Left lung (tissue), 10 donors: ENCODE data around the gene RHOG. TPM values are rescaled to one million over a fixed set of nuclear protein-coding genes. Genes with fewer than 3 reads are reported as not detected.
A peak's percentile ranks its signal among the peaks of the same experiment; 100 is the strongest.

Experiments
- ATAC-seq: fragments of 200-7000 bp; cut with Tn5 transposase; one replicate; pipeline ENCODE4 v1.9.1; 2020; ENCODE audit warnings: moderate library complexity
- DNase-seq, 4 donors: peaks; one replicate each; pipeline ENCODE4 v3.0.0-alpha.2; 2013 to 2020
- H3K27ac ChIP-seq, 2 donors: fragments of 200-600 bp; sonication (generic) in 1 of 2; one replicate each; pipeline versions ENCODE4 v1.5.0 to v1.8.0; 2020 to 2021
- H3K27me3 ChIP-seq, 2 donors: fragments of 200-600 bp; sonication (generic) in 1 of 2; one replicate each; pipeline versions ENCODE4 v1.5.0 to v1.8.0; 2020 to 2021
- H3K36me3 ChIP-seq, 2 donors: fragments of 200-600 bp; sonication (generic) in 1 of 2; one replicate each; pipeline versions ENCODE4 v1.5.0 to v1.8.0; 2020 to 2021
- H3K4me1 ChIP-seq, 2 donors: fragments of 200-600 bp; one replicate each; pipeline ENCODE4 v1.8.0; 2021
- H3K4me3 ChIP-seq, 2 donors: fragments of 200-600 bp; sonication (generic) in 1 of 2; one replicate each; pipeline versions ENCODE4 v1.5.0 to v1.8.0; 2020 to 2021; ENCODE audit warnings: mild to moderate bottlenecking in 1 of 2
- H3K9me3 ChIP-seq, 2 donors: fragments of 200-600 bp; sonication (generic) in 1 of 2; one replicate each; pipeline versions ENCODE4 v1.5.0 to v1.8.0; 2020 to 2021
- CTCF ChIP-seq, 2 donors: fragments of 200-600 bp; sonication (generic) in 1 of 2; IDR thresholded peaks; one replicate each; pipeline versions ENCODE4 v1.5.0 to v1.8.0; 2021; ENCODE audit warnings: antibody characterized with exemption in 2 of 2
- intact Hi-C, 2 donors: fragments of 100-400 bp; cut with DNase I; formaldehyde crosslinking; loops; one replicate each; pipeline versions ENCODE4 v1.11.2 to v1.14.2; 2022
- polyA plus RNA-seq, 6 donors: library from polyadenylated mRNA; unstranded; fragments of 120-200 nt; gene quantifications; one replicate each; pipeline ENCODE4 v1.2.1, GENCODE V29; 2013; ENCODE audit not compliant: insufficient read length in 6 of 6
- total RNA-seq, 2 donors: library from RNA; stranded (reverse); fragmentation: NEBNext Ultra II Directional; extraction: Animal tissue kit (Norgen Biotek cat#: 25700); gene quantifications; one replicate each; pipeline ENCODE4 v1.2.1, GENCODE V29; 2021
- donor health status: DM: no; HTN: yes; CAD: no.
- donor health status: DM: no; HTN: no; CAD: no.

RHOG gene
- total and polyA plus RNA-seq, 8 donors, result 22.0 to 109 (median 29.4) TPM

GRCh38 chr11:3781423-3781822 is 59.3 kb downstream of the RHOG start:
- Histone ChIP-seq H3K4me1 (peaks cover 8 to 60% of the 10 kb centered on the region in 2 donors), H3K36me3 (peaks cover 0 to 44% of the 10 kb centered on the region in 2 donors), H3K9me3 (no peaks in the 10 kb centered on the region), H3K27ac (peak overlapping the region in 1 of 2 donors; percentile 62), H3K4me3 (no peak overlapping the region), H3K27me3 (no peaks in the 10 kb centered on the region)
- DNase-seq (no peak), ATAC-seq (peak; percentile 74)
- intact Hi-C loops, result no loop called here
- TF ChIP-seq CTCF (IDR thresholded peaks at IDR 0.05), result no peak

Other genes starting within 250 kb of the RHOG start
- under 1 TPM; 0.24 to 0.87 TPM for gene ART5, start 199.0 kb downstream of the RHOG start, total RNA-seq
- gene ART5, start 199.0 kb downstream of the RHOG start, polyA plus RNA-seq, result 1 to 10 TPM; 1.2 to 2.2 (median 1.6) TPM
- under 1 TPM in 1 of 2 donors, not detected in 1; 0.55 TPM for gene ART1, start 195.8 kb downstream of the RHOG start, total RNA-seq
- under 1 TPM in 3 of 6 donors, not detected in 3; 0.13 to 0.33 (median 0.32) TPM for gene ART1, start 195.8 kb downstream of the RHOG start, polyA plus RNA-seq
- 1 to 10 TPM in 1 of 2 donors, under 1 TPM in 1; 0.67 to 1.5 TPM for gene CHRNA10, start 169.6 kb downstream of the RHOG start, total RNA-seq
- gene CHRNA10, start 169.6 kb downstream of the RHOG start, polyA plus RNA-seq, result 1 to 10 TPM; 2.1 to 4.1 (median 2.3) TPM
- gene NUP98, start 43.4 kb downstream of the RHOG start, total RNA-seq, result 10 to 100 TPM; 59.9 to 66.8 TPM
- gene NUP98, start 43.4 kb downstream of the RHOG start, polyA plus RNA-seq, result 10 to 100 TPM; 62.1 to 76.3 (median 66.9) TPM
- 10 to 100 TPM; 19.5 to 26.5 TPM for gene PGAP2, start 32.4 kb downstream of the RHOG start, total RNA-seq
- gene PGAP2, start 32.4 kb downstream of the RHOG start, polyA plus RNA-seq, result 10 to 100 TPM; 49.2 to 60.2 (median 53.6) TPM
- gene STIM1, start 14.7 kb upstream of the RHOG start, total RNA-seq, result 10 to 100 TPM; 50.9 to 52.9 TPM
- 10 to 100 TPM; 38.9 to 56.0 (median 48.8) TPM for gene STIM1, start 14.7 kb upstream of the RHOG start, polyA plus RNA-seq